Testis (tissue), 2 donors: ENCODE results near the gene RAB3C.

Source experiments
- CTCF ChIP-seq, 3 experiments: fragments of 450-650 bp in 2 of 3; fragments of 200-600 bp in 1 of 3; sonication (generic) in 1 of 3; IDR thresholded peaks; one replicate each; pipeline ENCODE4 v1.5.1; 2016 to 2019; ENCODE audit warnings: antibody characterized with exemption in 3 of 3, mild to moderate bottlenecking in 2 of 3, moderate library complexity in 1 of 3
- POLR2A ChIP-seq: fragments of 450-650 bp; IDR thresholded peaks from one replicate; pipeline ENCODE4 v1.6.1; 2017; ENCODE audit warnings: antibody characterized with exemption, mild to moderate bottlenecking, moderate library complexity

GRCh38 chr5:58800356-58800755 is 217.5 kb downstream of the RAB3C start:
- TF ChIP-seq CTCF (IDR thresholded peaks at IDR 0.05) (no peak), POLR2A (no peak)
